ENCODE results near the gene RXRA.

- TF ChIP-seq CTCF (IDR thresholded peaks at IDR 0.05): no peak
- TF ChIP-seq POLR2A (IDR thresholded peaks at IDR 0.05): no peak
- no peak for TF ChIP-seq EP300 (IDR thresholded peaks at IDR 0.05)
Measured at GRCh38 chr9:134297576-134297975, 28.7 kb upstream of the RXRA start.

Data from tibial nerve (tissue), 4 donors.